HepG2 (cell line): Measurements from ENCODE around the gene TAGLN2.

Source experiments
- CBFB ChIP-seq: sonication (generic); formaldehyde crosslinking; IDR thresholded peaks from 2 replicates; pipeline ENCODE4 v1.4.0; 2020; ENCODE audit warnings: missing genetic modification reagents
- CREB1 ChIP-seq, 2 experiments: fragments of 450-650 bp in 1 of 2; IDR thresholded peaks; 2 replicates each; pipeline ENCODE4 v1.6.1; 2016 to 2017; ENCODE audit warnings: control low read depth in 1 of 2, mild to moderate bottlenecking in 1 of 2, missing compliant biosample characterization in 1 of 2, missing genetic modification characterization in 1 of 2
- HNRNPH1 ChIP-seq: fragments of 200-400 bp; formaldehyde crosslinking; optimal IDR thresholded peaks from 2 replicates; pipeline ENCODE3; 2017; ENCODE audit warnings: mild to moderate bottlenecking, low read depth, low read length
- NCOR1 ChIP-seq: fragments of 200-600 bp; sonication (generic); IDR thresholded peaks from 2 replicates; pipeline ENCODE4 v1.7.0; 2017; ENCODE audit warnings: antibody characterized with exemption, low read length, borderline replicate concordance
- TARDBP ChIP-seq: sonication (generic); formaldehyde crosslinking; IDR thresholded peaks from 2 replicates; pipeline ENCODE4 v1.8.0; 2022; ENCODE audit warnings: mild to moderate bottlenecking, missing genetic modification reagents
- ZBTB20 ChIP-seq: sonication (generic); formaldehyde crosslinking; IDR thresholded peaks from 2 replicates; pipeline ENCODE4 v1.8.1; 2023; ENCODE audit warnings: missing genetic modification reagents, low read depth, mild to moderate bottlenecking, borderline replicate concordance
- ZNF253 ChIP-seq: sonication (generic); formaldehyde crosslinking; IDR thresholded peaks from 2 replicates; pipeline ENCODE4 v1.8.0; 2022; ENCODE audit warnings: mild to moderate bottlenecking, missing genetic modification reagents, borderline replicate concordance
- ZNF282 ChIP-seq: fragments of 450-650 bp; IDR thresholded peaks from 2 replicates; pipeline ENCODE4 v1.6.1; 2018; ENCODE audit not compliant: partially characterized antibody
- ZNF703 ChIP-seq: sonication (generic); formaldehyde crosslinking; IDR thresholded peaks from 2 replicates; pipeline ENCODE4 v1.5.1; 2020; ENCODE audit warnings: missing genetic modification reagents, mild to moderate bottlenecking, moderate library complexity, borderline replicate concordance
- ZNF780A ChIP-seq: sonication (generic); formaldehyde crosslinking; IDR thresholded peaks from 2 replicates; pipeline ENCODE4 v1.8.0; 2022; ENCODE audit warnings: mild to moderate bottlenecking, missing genetic modification reagents, moderate library complexity
- ZNF883 ChIP-seq: sonication (generic); formaldehyde crosslinking; IDR thresholded peaks from 2 replicates; pipeline ENCODE4 v1.5.1; 2020; ENCODE audit warnings: mild to moderate bottlenecking, missing genetic modification reagents; ENCODE audit errors: not compliant biosample characterization
- TF ChIP-seq, protein P1 (sequence below): sonication (generic); formaldehyde crosslinking; IDR thresholded peaks from 2 replicates; pipeline ENCODE4 v1.5.0; 2020; ENCODE audit warnings: mild to moderate bottlenecking, missing genetic modification reagents, moderate library complexity
- TF ChIP-seq, protein P2 (sequence below), 2 experiments: IDR thresholded peaks; 2 replicates each; pipeline ENCODE4 v1.6.1; 2011 to 2012; ENCODE audit warnings: low read length in 2 of 2, borderline replicate concordance in 1 of 2, low read depth in 1 of 2, mild to moderate bottlenecking in 1 of 2, moderate library complexity in 1 of 2

DNA sequence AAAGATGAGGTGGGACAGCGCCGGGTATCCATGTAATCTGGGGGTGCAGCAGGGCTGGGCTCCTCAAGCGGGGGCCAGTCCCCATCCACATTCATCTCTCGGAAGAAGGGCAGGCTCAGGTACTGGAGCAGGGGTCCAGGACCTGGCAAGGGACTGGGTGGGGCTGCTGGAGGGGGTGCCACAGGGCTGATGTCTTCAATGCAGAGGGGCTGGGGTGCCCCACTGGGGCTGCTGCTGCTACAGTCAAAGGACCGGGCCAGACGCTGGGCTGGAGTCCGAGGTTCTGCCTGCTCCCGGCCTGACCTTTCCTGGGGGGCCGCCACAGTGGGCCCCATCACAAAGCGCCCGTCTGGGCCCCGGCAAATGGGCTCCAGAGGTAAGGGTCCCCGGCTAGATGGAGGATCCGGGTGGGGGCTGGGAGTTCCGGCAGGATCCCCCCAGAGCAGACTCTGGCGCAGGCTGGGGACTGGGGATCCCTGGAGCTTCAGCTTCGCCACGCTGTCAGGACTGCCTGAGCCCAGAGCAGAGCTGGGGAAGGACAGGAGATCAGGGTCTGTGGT is 3.3 kb upstream of the TAGLN2 start:
- TF ChIP-seq, protein P1, sequence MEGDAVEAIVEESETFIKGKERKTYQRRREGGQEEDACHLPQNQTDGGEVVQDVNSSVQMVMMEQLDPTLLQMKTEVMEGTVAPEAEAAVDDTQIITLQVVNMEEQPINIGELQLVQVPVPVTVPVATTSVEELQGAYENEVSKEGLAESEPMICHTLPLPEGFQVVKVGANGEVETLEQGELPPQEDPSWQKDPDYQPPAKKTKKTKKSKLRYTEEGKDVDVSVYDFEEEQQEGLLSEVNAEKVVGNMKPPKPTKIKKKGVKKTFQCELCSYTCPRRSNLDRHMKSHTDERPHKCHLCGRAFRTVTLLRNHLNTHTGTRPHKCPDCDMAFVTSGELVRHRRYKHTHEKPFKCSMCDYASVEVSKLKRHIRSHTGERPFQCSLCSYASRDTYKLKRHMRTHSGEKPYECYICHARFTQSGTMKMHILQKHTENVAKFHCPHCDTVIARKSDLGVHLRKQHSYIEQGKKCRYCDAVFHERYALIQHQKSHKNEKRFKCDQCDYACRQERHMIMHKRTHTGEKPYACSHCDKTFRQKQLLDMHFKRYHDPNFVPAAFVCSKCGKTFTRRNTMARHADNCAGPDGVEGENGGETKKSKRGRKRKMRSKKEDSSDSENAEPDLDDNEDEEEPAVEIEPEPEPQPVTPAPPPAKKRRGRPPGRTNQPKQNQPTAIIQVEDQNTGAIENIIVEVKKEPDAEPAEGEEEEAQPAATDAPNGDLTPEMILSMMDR, result no peak
- TF ChIP-seq ZNF780A (no peak), ZNF703 (no peak), CBFB (CRISPR knock-in tag) (no peak), ZNF282 (no peak), TARDBP (CRISPR knock-in tag) (no peak), CREB1 (IDR thresholded peaks at IDR 0.05) (no peak), CREB1 (CRISPR knock-in tag; IDR thresholded peaks at IDR 0.05) (no peak), ZBTB20 (CRISPR knock-in tag) (no peak), ZNF253 (CRISPR knock-in tag) (no peak), HNRNPH1 (no peak), NCOR1 (no peak), ZNF883 (CRISPR knock-in tag) (no peak)
- TF ChIP-seq, protein P2, sequence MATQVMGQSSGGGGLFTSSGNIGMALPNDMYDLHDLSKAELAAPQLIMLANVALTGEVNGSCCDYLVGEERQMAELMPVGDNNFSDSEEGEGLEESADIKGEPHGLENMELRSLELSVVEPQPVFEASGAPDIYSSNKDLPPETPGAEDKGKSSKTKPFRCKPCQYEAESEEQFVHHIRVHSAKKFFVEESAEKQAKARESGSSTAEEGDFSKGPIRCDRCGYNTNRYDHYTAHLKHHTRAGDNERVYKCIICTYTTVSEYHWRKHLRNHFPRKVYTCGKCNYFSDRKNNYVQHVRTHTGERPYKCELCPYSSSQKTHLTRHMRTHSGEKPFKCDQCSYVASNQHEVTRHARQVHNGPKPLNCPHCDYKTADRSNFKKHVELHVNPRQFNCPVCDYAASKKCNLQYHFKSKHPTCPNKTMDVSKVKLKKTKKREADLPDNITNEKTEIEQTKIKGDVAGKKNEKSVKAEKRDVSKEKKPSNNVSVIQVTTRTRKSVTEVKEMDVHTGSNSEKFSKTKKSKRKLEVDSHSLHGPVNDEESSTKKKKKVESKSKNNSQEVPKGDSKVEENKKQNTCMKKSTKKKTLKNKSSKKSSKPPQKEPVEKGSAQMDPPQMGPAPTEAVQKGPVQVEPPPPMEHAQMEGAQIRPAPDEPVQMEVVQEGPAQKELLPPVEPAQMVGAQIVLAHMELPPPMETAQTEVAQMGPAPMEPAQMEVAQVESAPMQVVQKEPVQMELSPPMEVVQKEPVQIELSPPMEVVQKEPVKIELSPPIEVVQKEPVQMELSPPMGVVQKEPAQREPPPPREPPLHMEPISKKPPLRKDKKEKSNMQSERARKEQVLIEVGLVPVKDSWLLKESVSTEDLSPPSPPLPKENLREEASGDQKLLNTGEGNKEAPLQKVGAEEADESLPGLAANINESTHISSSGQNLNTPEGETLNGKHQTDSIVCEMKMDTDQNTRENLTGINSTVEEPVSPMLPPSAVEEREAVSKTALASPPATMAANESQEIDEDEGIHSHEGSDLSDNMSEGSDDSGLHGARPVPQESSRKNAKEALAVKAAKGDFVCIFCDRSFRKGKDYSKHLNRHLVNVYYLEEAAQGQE (IDR thresholded peaks at IDR 0.05; ENCODE audit: borderline replicate concordance in 1 of 2, low read depth in 1 of 2, low read length in 2 of 2), result no peak
